Mesenchymal stem cell (in vitro differentiated cells and primary cell): ENCODE results near the gene TRIM67.

ENCODE experiments used
- DNase-seq: peaks from one replicate; pipeline ENCODE4 v3.0.0-alpha.2; 2013
- H2AFZ ChIP-seq: one replicate; pipeline ENCODE4 v1.6.1; 2013; ENCODE audit warnings: low read depth, mild to moderate bottlenecking, control low read depth, inconsistent platforms, low read length, moderate library complexity
- H2AK5ac ChIP-seq: 2 replicates; pipeline ENCODE4 v1.6.1; 2013; ENCODE audit warnings: low read length, moderate library complexity, mild to moderate bottlenecking, inconsistent platforms; ENCODE audit not compliant: severe bottlenecking
- H2BK120ac ChIP-seq: one replicate; pipeline ENCODE4 v1.6.1; 2013; ENCODE audit warnings: low read depth, mild to moderate bottlenecking, inconsistent platforms, low read length, moderate library complexity
- H2BK12ac ChIP-seq, 2 experiments: one replicate each; pipeline ENCODE4 v1.6.1; 2013; ENCODE audit warnings: inconsistent platforms in 2 of 2, low read length in 2 of 2, mild to moderate bottlenecking in 2 of 2, moderate library complexity in 2 of 2, control low read depth in 1 of 2
- H2BK15ac ChIP-seq: one replicate; pipeline ENCODE4 v1.6.1; 2013; ENCODE audit warnings: mild to moderate bottlenecking, low read depth, inconsistent platforms; ENCODE audit not compliant: poor library complexity, severe bottlenecking
- H2BK5ac ChIP-seq: 2 replicates; pipeline ENCODE4 v1.6.1; 2013; ENCODE audit warnings: low read depth, mild to moderate bottlenecking, low read length, control low read depth, inconsistent platforms; ENCODE audit not compliant: poor library complexity, severe bottlenecking
- H3K14ac ChIP-seq, 2 experiments: one replicate each; pipeline ENCODE4 v1.6.1; 2013; ENCODE audit warnings: inconsistent platforms in 2 of 2, low read length in 2 of 2, control low read depth in 1 of 2, mild to moderate bottlenecking in 1 of 2, moderate library complexity in 1 of 2
- H3K18ac ChIP-seq, 2 experiments: one replicate each; pipeline ENCODE4 v1.6.1; 2013; ENCODE audit warnings: inconsistent platforms in 2 of 2, low read length in 2 of 2, control low read depth in 1 of 2, low read depth in 1 of 2, mild to moderate bottlenecking in 1 of 2
- H3K23ac ChIP-seq, 2 experiments: one replicate each; pipeline ENCODE4 v1.6.1; 2013; ENCODE audit warnings: inconsistent platforms in 2 of 2, low read length in 2 of 2, mild to moderate bottlenecking in 2 of 2, moderate library complexity in 2 of 2, control low read depth in 1 of 2
- H3K27ac ChIP-seq: 2 replicates; pipeline ENCODE4 v1.5.1; 2013; ENCODE audit warnings: mild to moderate bottlenecking, moderate library complexity, low read length, control low read depth, inconsistent platforms; ENCODE audit not compliant: poor library complexity, severe bottlenecking
- H3K27me3 ChIP-seq, 2 experiments: 2 replicates each; pipeline versions ENCODE4 v1.6.1 to v1.7.0; 2013; ENCODE audit warnings: low read length in 2 of 2, mild to moderate bottlenecking in 2 of 2, moderate library complexity in 2 of 2, control low read depth in 1 of 2, inconsistent platforms in 1 of 2; ENCODE audit not compliant: control insufficient read depth in 1 of 2, insufficient read depth in 1 of 2
- H3K36me3 ChIP-seq, 2 experiments: 2 replicates each; pipeline versions ENCODE4 v1.6.1 to v1.7.0; 2013; ENCODE audit warnings: low read length in 2 of 2, control low read depth in 1 of 2, inconsistent platforms in 1 of 2, low read depth in 1 of 2, mild to moderate bottlenecking in 1 of 2; ENCODE audit not compliant: insufficient read depth in 2 of 2, control insufficient read depth in 1 of 2
- H3K4ac ChIP-seq, 2 experiments: one replicate each; pipeline ENCODE4 v1.6.1; 2013; ENCODE audit warnings: inconsistent platforms in 2 of 2, low read length in 2 of 2, mild to moderate bottlenecking in 2 of 2, moderate library complexity in 2 of 2, control low read depth in 1 of 2, low read depth in 1 of 2
- H3K4me1 ChIP-seq: 2 replicates; pipeline ENCODE4 v1.6.1; 2013; ENCODE audit warnings: low read depth, low read length, control low read depth; ENCODE audit not compliant: control insufficient read depth, insufficient read depth
- H3K4me2 ChIP-seq: 2 replicates; pipeline ENCODE4 v1.6.1; 2013; ENCODE audit warnings: low read length, mild to moderate bottlenecking, inconsistent platforms; ENCODE audit not compliant: poor library complexity, severe bottlenecking
- H3K4me3 ChIP-seq, 2 experiments: 2 replicates each; pipeline versions ENCODE4 v1.5.1 to v1.7.0; 2013; ENCODE audit warnings: low read length in 2 of 2, mild to moderate bottlenecking in 2 of 2, control low read depth in 1 of 2, low read depth in 1 of 2; ENCODE audit not compliant: insufficient read depth in 1 of 2
- H3K79me1 ChIP-seq: replicated peaks from 2 replicates; pipeline ENCODE4 v1.6.1; 2013; ENCODE audit warnings: mild to moderate bottlenecking, control low read depth, low read length, inconsistent platforms; ENCODE audit not compliant: poor library complexity, severe bottlenecking
- H3K9ac ChIP-seq: 2 replicates; pipeline ENCODE4 v1.7.0; 2013; ENCODE audit warnings: mild to moderate bottlenecking, low read length, moderate library complexity
- H3K9me3 ChIP-seq: 2 replicates; pipeline ENCODE4 v1.7.0; 2013; ENCODE audit warnings: mild to moderate bottlenecking, low read length; ENCODE audit not compliant: control insufficient read depth
- H4K8ac ChIP-seq: one replicate; pipeline ENCODE4 v1.6.1; 2013; ENCODE audit warnings: inconsistent platforms, mild to moderate bottlenecking, low read length, moderate library complexity
- H4K91ac ChIP-seq: one replicate; pipeline ENCODE4 v1.6.1; 2013; ENCODE audit warnings: mild to moderate bottlenecking, low read length, inconsistent platforms
- WGBS: methylation state at CpG from one replicate; pipeline ENCODE4 v1.1.7; 2013; ENCODE audit warnings: mixed read lengths; 5-methylcytosine and 5-hydroxymethylcytosine counted together

TRIM67 gene

DNA sequence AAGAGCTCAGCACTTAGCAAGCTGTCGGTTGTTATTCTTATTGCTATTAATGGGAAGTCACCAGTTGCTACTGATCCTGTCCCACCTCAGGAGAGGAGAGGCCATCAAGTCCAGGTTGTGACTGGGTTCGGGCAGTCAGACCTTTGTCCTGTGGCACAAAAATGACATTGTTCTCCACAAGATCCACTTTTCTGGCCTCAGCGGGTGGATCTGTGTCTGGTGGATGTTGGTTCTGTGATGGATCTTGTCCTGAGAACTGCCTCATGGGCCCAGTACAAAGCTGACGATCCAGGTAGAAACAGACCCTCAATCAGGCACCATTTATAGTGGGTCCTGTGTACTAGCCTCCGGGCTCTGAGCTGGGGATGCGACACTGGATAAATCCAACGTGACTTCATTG lies 26.9 kb downstream of the TRIM67 start:
- Histone ChIP-seq H2AK5ac (no peak overlapping the region), H2BK15ac (no peak overlapping the region), H3K4me2 (no peak overlapping the region), H3K79me1 (no peaks in the 10 kb centered on the region), H4K91ac (no peak overlapping the region), H3K9ac (no peak overlapping the region), H3K4me1 (peaks cover 10% of the 10 kb centered on the region), H3K27me3 (peaks cover 50 to 69% of the 10 kb centered on the region in 2 experiments), H3K27ac (no peak overlapping the region), H3K9me3 (peaks cover 10% of the 10 kb centered on the region), H2BK12ac (no peak overlapping the region), H3K4ac (no peak overlapping the region), H4K8ac (no peak overlapping the region), H3K14ac (no peak overlapping the region), H3K23ac (no peak overlapping the region), H2BK120ac (no peak overlapping the region), H2BK5ac (no peak overlapping the region), H3K4me3 (no peak overlapping the region), H3K18ac (no peak overlapping the region), H3K36me3 (no peaks in the 10 kb centered on the region), H2AFZ (no peak overlapping the region)
- no peak for DNase-seq
- 91% methylated on average over 7 of the region's 7 CpGs for WGBS

DNA sequence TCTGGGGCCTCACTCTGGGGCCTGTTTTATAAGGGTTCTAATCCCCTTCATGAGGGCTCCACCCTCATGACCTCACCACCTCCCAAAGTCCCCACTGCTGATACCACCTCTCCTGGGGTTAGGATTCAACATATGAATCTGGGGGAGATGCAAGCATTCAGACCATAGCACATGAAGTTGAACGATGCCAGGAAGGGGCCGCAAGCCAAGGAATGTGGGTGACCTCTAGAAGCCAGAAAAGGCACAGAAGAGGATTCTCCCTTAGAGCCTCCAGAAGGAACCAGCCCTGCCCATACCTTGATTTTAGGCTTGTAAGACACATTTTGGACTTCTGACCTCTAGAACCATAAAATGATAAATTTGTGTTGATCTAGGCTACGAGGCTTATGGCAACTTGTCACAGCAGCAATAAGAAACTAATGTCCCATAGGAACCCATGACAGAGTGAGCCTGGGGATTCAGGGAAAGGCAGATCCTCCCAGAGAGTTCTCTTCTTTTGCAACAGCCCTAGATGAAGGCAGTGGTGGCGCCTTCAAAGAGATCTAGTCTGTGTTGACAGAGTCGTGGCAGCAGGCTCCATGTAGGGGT lies 27.9 kb downstream of the TRIM67 start:
- no peak overlapping the region for H4K91ac ChIP-seq
- peaks cover 14% of the 10 kb centered on the region for H3K4me1 ChIP-seq
- 82% methylated on average over 5 of the region's 5 CpGs for WGBS
- no peak overlapping the region for H3K9ac ChIP-seq
- no peak overlapping the region for H3K4ac ChIP-seq
- peaks cover 10% of the 10 kb centered on the region for H3K9me3 ChIP-seq
- no peak overlapping the region for H2AFZ ChIP-seq
- peaks cover 43 to 63% of the 10 kb centered on the region in 2 experiments for H3K27me3 ChIP-seq
- H2AK5ac ChIP-seq, result no peak overlapping the region
- H3K36me3 ChIP-seq, result no peaks in the 10 kb centered on the region
- H3K18ac ChIP-seq, result no peak overlapping the region
- H4K8ac ChIP-seq, result no peak overlapping the region
- no peak overlapping the region for H2BK15ac ChIP-seq
- DNase-seq, result no peak
- H3K23ac ChIP-seq, result no peak overlapping the region
- no peak overlapping the region for H2BK120ac ChIP-seq
- H3K14ac ChIP-seq, result no peak overlapping the region
- H2BK5ac ChIP-seq, result no peak overlapping the region
- no peaks in the 10 kb centered on the region for H3K79me1 ChIP-seq
- H3K27ac ChIP-seq, result no peak overlapping the region
- no peak overlapping the region for H3K4me2 ChIP-seq
- H3K4me3 ChIP-seq, result no peak overlapping the region
- no peak overlapping the region for H2BK12ac ChIP-seq

GRCh38 chr1:231190456-231190855 lies 28.6 kb downstream of the TRIM67 start:
- Histone ChIP-seq H4K91ac (no peak overlapping the region), H3K4me1 (peaks cover 19% of the 10 kb centered on the region), H3K14ac (no peak overlapping the region)

GRCh38 chr1:231192620-231193163 lies 30.8 kb downstream of the TRIM67 start:
- no peak overlapping the region for H4K91ac ChIP-seq
- H3K27ac ChIP-seq, result peak overlapping the region; percentile 30
- H3K9me3 ChIP-seq, result peaks cover 10% of the 10 kb centered on the region
- peaks cover 17 to 37% of the 10 kb centered on the region in 2 experiments for H3K27me3 ChIP-seq
- H2AFZ ChIP-seq, result no peak overlapping the region
- peaks cover 22% of the 10 kb centered on the region for H3K4me1 ChIP-seq
- no peak overlapping the region for H2BK120ac ChIP-seq
- H3K36me3 ChIP-seq, result no peaks in the 10 kb centered on the region
- WGBS, result 77% methylated on average over 12 of the region's 12 CpGs
- no peak overlapping the region for H3K18ac ChIP-seq
- H3K4ac ChIP-seq, result no peak overlapping the region
- no peaks in the 10 kb centered on the region for H3K79me1 ChIP-seq
- H3K4me3 ChIP-seq, result no peak overlapping the region
- no peak overlapping the region for H2AK5ac ChIP-seq
- no peak overlapping the region for H3K23ac ChIP-seq
- peak overlapping the region in 1 of 2 experiments; percentile 68 for H3K14ac ChIP-seq
- peak overlapping the region; percentile 54 for H2BK5ac ChIP-seq
- no peak for DNase-seq
- H4K8ac ChIP-seq, result no peak overlapping the region
- H2BK12ac ChIP-seq, result no peak overlapping the region
- no peak overlapping the region for H3K4me2 ChIP-seq
- no peak overlapping the region for H3K9ac ChIP-seq
- H2BK15ac ChIP-seq, result no peak overlapping the region

More at GRCh38 chr1:231190456-231190855, 28.6 kb downstream of the TRIM67 start:
- no peak for DNase-seq
- H2AFZ ChIP-seq, result no peak overlapping the region
- no peak overlapping the region for H4K8ac ChIP-seq
- no peak overlapping the region for H3K18ac ChIP-seq
- H3K4ac ChIP-seq, result no peak overlapping the region
- H2BK12ac ChIP-seq, result no peak overlapping the region
- H3K79me1 ChIP-seq, result no peaks in the 10 kb centered on the region
- H3K27ac ChIP-seq, result no peak overlapping the region
- H3K36me3 ChIP-seq, result no peaks in the 10 kb centered on the region
- peaks cover 36 to 56% of the 10 kb centered on the region in 2 experiments for H3K27me3 ChIP-seq
- WGBS, result 91% methylated on average over 10 of the region's 10 CpGs
- no peak overlapping the region for H3K9ac ChIP-seq
- H2BK15ac ChIP-seq, result no peak overlapping the region
- H3K23ac ChIP-seq, result no peak overlapping the region
- H2AK5ac ChIP-seq, result no peak overlapping the region
- H3K4me3 ChIP-seq, result no peak overlapping the region
- H3K4me2 ChIP-seq, result no peak overlapping the region
- peaks cover 10% of the 10 kb centered on the region for H3K9me3 ChIP-seq
- H2BK5ac ChIP-seq, result no peak overlapping the region
- no peak overlapping the region for H2BK120ac ChIP-seq
